ENCODE data around the gene IPO4.

DNA sequence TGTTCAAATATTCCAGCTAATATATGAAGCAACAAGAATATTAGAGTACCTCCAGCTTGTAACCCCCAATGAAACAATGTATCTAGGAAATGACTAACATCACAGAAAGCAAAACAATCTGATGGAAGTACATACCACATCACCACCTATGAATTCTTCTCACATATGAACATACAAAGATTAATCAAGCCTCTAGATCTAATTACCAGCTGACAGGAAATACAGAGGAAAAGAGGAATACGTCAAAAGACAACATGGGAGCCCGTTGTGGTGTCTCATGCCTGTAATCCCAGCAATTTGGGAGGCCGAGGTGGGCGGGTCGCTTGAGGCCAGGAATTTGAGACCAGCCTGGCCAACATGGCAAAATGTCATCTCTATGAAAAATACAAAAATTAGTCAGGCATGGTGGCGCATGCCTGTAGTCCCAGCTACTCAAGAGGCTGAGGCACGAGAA, 36.0 kb upstream of the IPO4 start:
- no peak for TF ChIP-seq EZH2 (IDR thresholded peaks at IDR 0.05; ENCODE audit: borderline replicate concordance, low read depth, low read length, poor library complexity, severe bottlenecking)
- no peak for TF ChIP-seq CTCF (conservative IDR thresholded peaks at IDR 0.05; ENCODE audit: low read depth, low read length)
